Calu3 (cell line): ENCODE results near the gene YRDC. TPM values are rescaled to one million over a fixed set of nuclear protein-coding genes. Genes with fewer than 3 reads are reported as not detected.

Experiments used
- BruUV-seq: library from RNA; stranded (reverse); fragments of 400-500 nt; replicated peaks from 2 replicates; lab custom pipeline; 2021; lab: Mats Ljungman, UMichigan
- CTCF ChIA-PET: fragments of 300-600 bp; sonication (Branson Sonifier 250); formaldehyde crosslinking; loops from one replicate; lab custom pipeline; 2022; ENCODE audit warnings: antibody characterized with exemption; lab: Charles Lee
- DNase-seq: peaks from one replicate; pipeline ENCODE4 v3.0.0; 2022
- H3K27ac Mint-ChIP-seq: one replicate; pipeline ENCODE4 v1.8.0; 2022; ENCODE audit warnings: mixed read lengths; ENCODE audit not compliant: unreplicated experiment
- H3K27me3 Mint-ChIP-seq: one replicate; pipeline ENCODE4 v1.8.0; 2022; ENCODE audit warnings: mixed read lengths; ENCODE audit not compliant: unreplicated experiment
- H3K36me3 Mint-ChIP-seq: one replicate; pipeline ENCODE4 v1.8.0; 2022; ENCODE audit warnings: mild to moderate bottlenecking, moderate library complexity, mixed read lengths; ENCODE audit not compliant: insufficient read depth, unreplicated experiment
- H3K4me1 Mint-ChIP-seq: one replicate; pipeline ENCODE4 v1.8.0; 2022; ENCODE audit warnings: mild to moderate bottlenecking, low read depth, mixed read lengths; ENCODE audit not compliant: unreplicated experiment
- H3K4me3 Mint-ChIP-seq: one replicate; pipeline ENCODE4 v1.8.0; 2022; ENCODE audit warnings: mild to moderate bottlenecking, low read depth, moderate library complexity, mixed read lengths; ENCODE audit not compliant: unreplicated experiment
- H3K9me3 Mint-ChIP-seq: one replicate; pipeline ENCODE4 v1.8.0; 2022; ENCODE audit warnings: low read depth, mixed read lengths; ENCODE audit not compliant: unreplicated experiment
- intact Hi-C: fragments of 100-400 bp; cut with micrococcal nuclease; formaldehyde crosslinking; loops from one replicate; pipeline ENCODE4 v1.10.0; 2022; ENCODE audit not compliant: unreplicated experiment
- total RNA-seq: library from RNA; stranded (reverse); gene quantifications from 2 replicates; pipeline ENCODE4 v1.2.3, GENCODE V29; 2022
- TF ChIP-seq, protein P1 (sequence below): fragments of 200-600 bp; IDR thresholded peaks from one replicate; pipeline ENCODE4 v1.8.0; 2022; ENCODE audit warnings: antibody characterized with exemption; ENCODE audit not compliant: unreplicated experiment

The YRDC gene
- total RNA-seq, 1 experiment from 2014 or later, result 18.6 TPM

- TF ChIP-seq, protein P1, sequence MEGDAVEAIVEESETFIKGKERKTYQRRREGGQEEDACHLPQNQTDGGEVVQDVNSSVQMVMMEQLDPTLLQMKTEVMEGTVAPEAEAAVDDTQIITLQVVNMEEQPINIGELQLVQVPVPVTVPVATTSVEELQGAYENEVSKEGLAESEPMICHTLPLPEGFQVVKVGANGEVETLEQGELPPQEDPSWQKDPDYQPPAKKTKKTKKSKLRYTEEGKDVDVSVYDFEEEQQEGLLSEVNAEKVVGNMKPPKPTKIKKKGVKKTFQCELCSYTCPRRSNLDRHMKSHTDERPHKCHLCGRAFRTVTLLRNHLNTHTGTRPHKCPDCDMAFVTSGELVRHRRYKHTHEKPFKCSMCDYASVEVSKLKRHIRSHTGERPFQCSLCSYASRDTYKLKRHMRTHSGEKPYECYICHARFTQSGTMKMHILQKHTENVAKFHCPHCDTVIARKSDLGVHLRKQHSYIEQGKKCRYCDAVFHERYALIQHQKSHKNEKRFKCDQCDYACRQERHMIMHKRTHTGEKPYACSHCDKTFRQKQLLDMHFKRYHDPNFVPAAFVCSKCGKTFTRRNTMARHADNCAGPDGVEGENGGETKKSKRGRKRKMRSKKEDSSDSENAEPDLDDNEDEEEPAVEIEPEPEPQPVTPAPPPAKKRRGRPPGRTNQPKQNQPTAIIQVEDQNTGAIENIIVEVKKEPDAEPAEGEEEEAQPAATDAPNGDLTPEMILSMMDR, result no peak
- no peaks in the 10 kb centered on the region for H3K36me3 Mint-ChIP-seq
- H3K4me3 Mint-ChIP-seq, result no peak overlapping the region
- BruUV-seq, result no TSS peak
- peaks cover 57% of the 10 kb centered on the region for H3K27me3 Mint-ChIP-seq
- no peak overlapping the region for H3K27ac Mint-ChIP-seq
- H3K4me1 Mint-ChIP-seq, result no peaks in the 10 kb centered on the region
- CTCF ChIA-PET, result interaction anchor here (0.6 kb wide), 1 partner anchor 20 kb away, joined by 5 read pairs; no protein-coding TSS in a partner anchor
- intact Hi-C loops, result no loop called here
- DNase-seq, result no peak
- no peaks in the 10 kb centered on the region for H3K9me3 Mint-ChIP-seq
These were observed 45.5 kb downstream of the YRDC start for GRCh38 chr1:37762516-37762915.

DNA sequence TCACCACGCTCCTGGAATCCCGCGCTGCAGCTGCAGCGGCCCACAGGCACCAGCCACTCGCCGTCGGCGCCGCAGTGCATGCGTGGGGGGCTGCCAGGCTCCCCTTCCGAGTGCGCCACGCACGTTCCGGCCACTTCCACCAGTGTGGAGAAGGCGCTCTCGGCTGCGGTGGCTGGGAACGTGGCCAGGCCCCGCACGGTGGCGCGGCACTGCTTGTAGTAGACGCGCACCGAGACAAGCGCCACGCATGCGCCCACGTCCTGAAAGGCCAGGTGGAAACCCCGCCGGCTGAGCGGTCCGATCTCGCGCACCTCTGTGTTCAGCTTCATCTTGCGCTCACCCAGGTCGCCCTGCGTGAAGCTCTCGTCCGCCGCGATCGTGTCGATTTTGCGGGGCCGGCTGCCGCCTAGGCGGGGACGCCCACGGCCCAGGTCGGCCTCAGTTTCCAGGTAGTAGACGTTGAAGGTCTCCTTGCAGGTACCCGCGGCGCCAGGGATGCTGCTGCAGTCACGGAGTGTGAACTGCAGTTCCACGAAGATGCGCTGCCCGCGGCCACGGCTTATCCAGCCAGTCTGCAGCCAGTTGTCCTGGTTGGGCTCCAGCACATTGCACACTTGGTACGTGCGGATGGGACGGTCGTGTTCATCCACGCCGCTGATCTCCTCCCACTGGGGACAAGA, 46.5 kb downstream of the YRDC start:
- CTCF ChIA-PET, result interaction anchor here (0.6 kb wide), 1 partner anchor 19 kb away, joined by 5 read pairs; no protein-coding TSS in a partner anchor
- no peak overlapping the region for H3K27ac Mint-ChIP-seq
- no peaks in the 10 kb centered on the region for H3K9me3 Mint-ChIP-seq
- no peaks in the 10 kb centered on the region for H3K4me1 Mint-ChIP-seq
- intact Hi-C loops, result no loop called here
- no peak overlapping the region for H3K4me3 Mint-ChIP-seq
- DNase-seq, result no peak
- BruUV-seq, result no TSS peak
- peaks cover 47% of the 10 kb centered on the region for H3K27me3 Mint-ChIP-seq
- no peaks in the 10 kb centered on the region for H3K36me3 Mint-ChIP-seq
- TF ChIP-seq, protein P1, result no peak

- H3K9me3 Mint-ChIP-seq, result no peaks in the 10 kb centered on the region
- intact Hi-C loops, result loop anchor here (5.0 kb wide), 1 partner anchor 67 kb away; the partner anchor contains the start of gene CDCA8
- CTCF ChIA-PET, result no interaction called here
- no peaks in the 10 kb centered on the region for H3K36me3 Mint-ChIP-seq
- H3K27me3 Mint-ChIP-seq, result peaks cover 26% of the 10 kb centered on the region
- TF ChIP-seq, protein P1, result no peak
- H3K4me1 Mint-ChIP-seq, result no peaks in the 10 kb centered on the region
- H3K27ac Mint-ChIP-seq, result no peak overlapping the region
- DNase-seq, result no peak
- H3K4me3 Mint-ChIP-seq, result no peak overlapping the region
- no TSS peak for BruUV-seq
These were observed 48.6 kb downstream of the YRDC start for GRCh38 chr1:37759451-37759850.

DNA sequence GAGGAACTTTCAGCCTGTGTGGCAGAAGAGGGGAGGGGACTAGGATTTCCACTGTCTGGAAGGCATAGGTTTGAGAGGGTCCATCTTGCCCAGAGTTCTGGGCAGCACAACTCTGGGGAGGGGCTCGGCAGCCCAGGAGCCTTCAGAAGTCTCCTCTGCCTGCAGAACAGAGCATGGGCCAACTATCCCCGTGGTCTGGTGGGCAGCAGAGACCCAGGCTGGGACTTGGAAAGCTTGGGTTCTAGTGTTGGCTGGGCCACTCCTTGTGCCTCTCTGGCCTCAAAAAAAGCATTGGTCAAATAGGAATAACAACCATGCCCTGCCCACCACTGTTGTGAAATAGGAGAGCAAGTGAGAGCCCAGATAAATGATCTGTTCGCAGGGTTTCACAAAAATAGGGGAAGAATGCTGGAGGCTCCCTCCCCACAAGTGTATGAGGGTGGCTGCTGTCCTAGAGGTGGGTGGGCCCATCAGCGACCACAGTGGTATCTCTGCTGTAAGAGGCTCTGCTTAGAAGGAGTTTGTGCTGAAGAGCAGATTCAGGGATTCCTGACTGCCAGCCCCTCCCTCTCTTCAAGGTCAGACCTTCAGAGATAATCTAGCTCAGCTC, 52.0 kb downstream of the YRDC start:
- CTCF ChIA-PET, result interaction anchor here (1.2 kb wide), 1 partner anchor 10 kb away, joined by 4 read pairs; no protein-coding TSS in a partner anchor
- intact Hi-C loops, result loop anchor here (5.0 kb wide), 1 partner anchor 64 kb away; the partner anchor contains the start of gene CDCA8
- no peak overlapping the region for H3K27ac Mint-ChIP-seq
- no peak for DNase-seq
- no peaks in the 10 kb centered on the region for H3K27me3 Mint-ChIP-seq
- H3K4me3 Mint-ChIP-seq, result no peak overlapping the region
- TF ChIP-seq, protein P1, result no peak
- no TSS peak for BruUV-seq
- no peaks in the 10 kb centered on the region for H3K4me1 Mint-ChIP-seq
- H3K36me3 Mint-ChIP-seq, result peaks cover 19% of the 10 kb centered on the region
- no peaks in the 10 kb centered on the region for H3K9me3 Mint-ChIP-seq
